Measurements from ENCODE around the gene SUN2. TPM values are rescaled to one million over a fixed set of nuclear protein-coding genes. Genes with fewer than 3 reads are reported as not detected.
A peak's percentile ranks its signal among the peaks of the same experiment; 100 is the strongest.

The SUN2 gene
- total and polyA plus RNA-seq, 8 donors: 44.8 to 99.2 (median 76.4) TPM

- FAIRE-seq (no peak), ATAC-seq (no peak), DNase-seq (peak in 1 of 6 donors; percentile 48)
- H3K4me1 ChIP-seq: peaks cover 26 to 31% (median 29%) of the 10 kb centered on the region in 3 donors
- no peaks in the 10 kb centered on the region for H3K9me3 ChIP-seq
- H3K4me3 ChIP-seq: no peak overlapping the region
- intact Hi-C loops (cut with DNase I): no loop called here
- no peak for TF ChIP-seq CTCF (IDR thresholded peaks at IDR 0.05)
- H3K36me3 ChIP-seq: peaks cover 4 to 65% (median 57%) of the 10 kb centered on the region in 3 donors
- no peaks in the 10 kb centered on the region for H3K27me3 ChIP-seq
- H3K27ac ChIP-seq: no peak overlapping the region
- 90 to 93% methylated on average over 18 of the region's 18 CpGs for WGBS, 2 donors
These were observed 26.7 kb downstream of the SUN2 start for GRCh38 chr22:38728871-38729796.

- FAIRE-seq (no peak), ATAC-seq (no peak), DNase-seq (peak in 1 of 6 donors; percentile 39)
- intact Hi-C loops (cut with DNase I): no loop called here
- Histone ChIP-seq H3K27me3 (no peaks in the 10 kb centered on the region), H3K4me3 (no peak overlapping the region), H3K27ac (no peak overlapping the region), H3K4me1 (peaks cover 12 to 18% (median 16%) of the 10 kb centered on the region in 3 donors), H3K36me3 (peaks cover 4 to 76% (median 57%) of the 10 kb centered on the region in 3 donors), H3K9me3 (no peaks in the 10 kb centered on the region)
- WGBS, 2 donors: 92 to 93% methylated on average over 14 to 15 of the region's 15 CpGs
- TF ChIP-seq CTCF (IDR thresholded peaks at IDR 0.05): no peak
These were observed 28.0 kb downstream of the SUN2 start for GRCh38 chr22:38727530-38728451.

GRCh38 chr22:38727123-38727522 lies 28.7 kb downstream of the SUN2 start:
- H3K36me3 ChIP-seq: peaks cover 4 to 83% (median 57%) of the 10 kb centered on the region in 3 donors
- no peak for TF ChIP-seq CTCF (IDR thresholded peaks at IDR 0.05)
- H3K4me1 ChIP-seq: peaks cover 7 to 12% (median 11%) of the 10 kb centered on the region in 3 donors
- DNase-seq: peak in 1 of 6 donors; percentile 23
- H3K27me3 ChIP-seq: no peaks in the 10 kb centered on the region
- WGBS, 2 donors: 91 to 92% methylated on average over 12 of the region's 12 CpGs
- no peaks in the 10 kb centered on the region for H3K9me3 ChIP-seq
- no peak overlapping the region for H3K27ac ChIP-seq
- FAIRE-seq: no peak
- no peak overlapping the region for H3K4me3 ChIP-seq
- intact Hi-C loops (cut with DNase I): no loop called here
- ATAC-seq: no peak

GRCh38 chr22:38725900-38726655 lies 29.7 kb downstream of the SUN2 start:
- no peak overlapping the region for H3K27ac ChIP-seq
- H3K4me3 ChIP-seq: no peak overlapping the region
- 93% methylated on average over 18 of the region's 18 CpGs for WGBS, 2 donors
- no peak for TF ChIP-seq CTCF (IDR thresholded peaks at IDR 0.05)
- FAIRE-seq (no peak), DNase-seq (peak in 1 of 6 donors; percentile 37), ATAC-seq (no peak)
- intact Hi-C loops (cut with DNase I): no loop called here
- peaks cover 4 to 92% (median 57%) of the 10 kb centered on the region in 3 donors for H3K36me3 ChIP-seq
- peaks cover 0 to 1% (median under 1%) of the 10 kb centered on the region in 3 donors for H3K4me1 ChIP-seq
- no peaks in the 10 kb centered on the region for H3K9me3 ChIP-seq
- no peaks in the 10 kb centered on the region for H3K27me3 ChIP-seq

Measured in pancreas (tissue), 10 donors.